Lower lobe of right lung (tissue), 2 donors: ENCODE data around the gene PAGE4. TPM values are rescaled to one million over a fixed set of nuclear protein-coding genes. Genes with fewer than 3 reads are reported as not detected.
A peak's percentile ranks its signal among the peaks of the same experiment; 100 is the strongest.

Experiments used
- ATAC-seq, 2 donors: fragments of 200-7000 bp; cut with Tn5 transposase; one replicate each; pipeline ENCODE4 v1.9.1; 2020 to 2022; ENCODE audit warnings: mild to moderate bottlenecking in 2 of 2, moderate library complexity in 2 of 2
- DNase-seq: peaks from one replicate; pipeline ENCODE4 v3.0.0-alpha.2; 2020
- H3K27ac ChIP-seq: fragments of 200-600 bp; one replicate; pipeline ENCODE4 v1.8.0; 2022
- H3K27me3 ChIP-seq: fragments of 200-600 bp; one replicate; pipeline ENCODE4 v1.8.0; 2022; ENCODE audit warnings: low read depth
- H3K36me3 ChIP-seq: fragments of 200-600 bp; one replicate; pipeline ENCODE4 v1.8.0; 2022; ENCODE audit warnings: mild to moderate bottlenecking
- H3K4me1 ChIP-seq: fragments of 200-600 bp; one replicate; pipeline ENCODE4 v1.8.0; 2022
- H3K4me3 ChIP-seq: fragments of 200-600 bp; one replicate; pipeline ENCODE4 v1.8.0; 2022; ENCODE audit warnings: mild to moderate bottlenecking
- H3K9me3 ChIP-seq: fragments of 200-600 bp; one replicate; pipeline ENCODE4 v1.8.0; 2022
- CTCF ChIP-seq: fragments of 200-600 bp; IDR thresholded peaks from one replicate; pipeline ENCODE4 v1.8.0; 2022; ENCODE audit warnings: antibody characterized with exemption, mild to moderate bottlenecking
- intact Hi-C: fragments of 100-400 bp; cut with DNase I; formaldehyde crosslinking; loops from one replicate; pipeline ENCODE4 v1.11.0; 2022
- total RNA-seq: library from RNA; stranded (reverse); fragmentation: NEBNext Ultra II Directional; extraction: Animal tissue kit (Norgen Biotek cat#: 25700); gene quantifications from one replicate; pipeline ENCODE4 v1.2.1, GENCODE V29; 2021
- donor health status: DM: no; HTN: yes; CAD: no; lungs with severe emphysema.

Gene PAGE4
- total RNA-seq, 1 donor from 2014 or later, result not detected

GRCh38 chrX:49809891-49810632, 19.0 kb upstream of the PAGE4 start:
- Histone ChIP-seq H3K27me3 (no peaks in the 10 kb centered on the region), H3K27ac (no peak overlapping the region), H3K36me3 (no peaks in the 10 kb centered on the region), H3K4me1 (no peaks in the 10 kb centered on the region), H3K9me3 (no peaks in the 10 kb centered on the region), H3K4me3 (no peak overlapping the region)
- ATAC-seq (no peak), DNase-seq (no peak)
- no peak for TF ChIP-seq CTCF
- intact Hi-C loops, result no loop called here

GRCh38 chrX:49812177-49812576, 16.9 kb upstream of the PAGE4 start:
- TF ChIP-seq CTCF, result no peak
- intact Hi-C loops, result no loop called here
- no peaks in the 10 kb centered on the region for H3K27me3 ChIP-seq
- DNase-seq, result no peak
- H3K9me3 ChIP-seq, result no peaks in the 10 kb centered on the region
- no peaks in the 10 kb centered on the region for H3K36me3 ChIP-seq
- ATAC-seq, result no peak
- H3K4me1 ChIP-seq, result no peaks in the 10 kb centered on the region
- no peak overlapping the region for H3K27ac ChIP-seq
- H3K4me3 ChIP-seq, result no peak overlapping the region

- no peak for DNase-seq
- H3K4me1 ChIP-seq, result no peaks in the 10 kb centered on the region
- no peak for TF ChIP-seq CTCF
- no peaks in the 10 kb centered on the region for H3K27me3 ChIP-seq
- H3K36me3 ChIP-seq, result no peaks in the 10 kb centered on the region
- no peak for ATAC-seq
- H3K9me3 ChIP-seq, result no peaks in the 10 kb centered on the region
- intact Hi-C loops, result no loop called here
- H3K4me3 ChIP-seq, result no peak overlapping the region
- H3K27ac ChIP-seq, result no peak overlapping the region
Measured at GRCh38 chrX:49816435-49816834, 12.7 kb upstream of the PAGE4 start.

GRCh38 chrX:49838374-49838773, 9.3 kb downstream of the PAGE4 start:
- ATAC-seq (peak in 1 of 2 donors; percentile 56), DNase-seq (no peak)
- Histone ChIP-seq H3K27ac (no peak overlapping the region), H3K9me3 (no peaks in the 10 kb centered on the region), H3K4me3 (no peak overlapping the region), H3K27me3 (no peaks in the 10 kb centered on the region), H3K36me3 (no peaks in the 10 kb centered on the region), H3K4me1 (no peaks in the 10 kb centered on the region)
- peak; percentile 62 for TF ChIP-seq CTCF
- intact Hi-C loops, result no loop called here

- Histone ChIP-seq H3K36me3 (no peaks in the 10 kb centered on the region), H3K27ac (no peak overlapping the region), H3K27me3 (no peaks in the 10 kb centered on the region), H3K9me3 (no peaks in the 10 kb centered on the region), H3K4me3 (no peak overlapping the region), H3K4me1 (no peaks in the 10 kb centered on the region)
- TF ChIP-seq CTCF, result peak; percentile 41
- intact Hi-C loops, result no loop called here
- DNase-seq, result peak; percentile 69
- peak; percentile 85 to 86 for ATAC-seq
Measured at GRCh38 chrX:49840679-49841078, 11.6 kb downstream of the PAGE4 start.
